Vagina (tissue), 2 donors: ENCODE results near the gene ARMC5.
"Not testable (repeated sequence)": the region's sequence is repeated elsewhere in the genome, so short reads cannot be mapped to it uniquely, and the experiment has no call there.

ENCODE experiments used
- POLR2A ChIP-seq, 2 donors: fragments of 450-650 bp; IDR thresholded peaks; one replicate each; pipeline ENCODE4 v1.6.1; 2017; ENCODE audit warnings: antibody characterized with exemption in 2 of 2, mild to moderate bottlenecking in 2 of 2, moderate library complexity in 2 of 2
- TF ChIP-seq, protein P1 (sequence below), 3 experiments: fragments of 450-650 bp in 2 of 3; fragments of 200-600 bp in 1 of 3; sonication (generic) in 1 of 3; IDR thresholded peaks; one replicate each; pipeline ENCODE4 v1.5.1; 2017 to 2019; ENCODE audit warnings: antibody characterized with exemption in 3 of 3, mild to moderate bottlenecking in 2 of 3, moderate library complexity in 2 of 3

DNA sequence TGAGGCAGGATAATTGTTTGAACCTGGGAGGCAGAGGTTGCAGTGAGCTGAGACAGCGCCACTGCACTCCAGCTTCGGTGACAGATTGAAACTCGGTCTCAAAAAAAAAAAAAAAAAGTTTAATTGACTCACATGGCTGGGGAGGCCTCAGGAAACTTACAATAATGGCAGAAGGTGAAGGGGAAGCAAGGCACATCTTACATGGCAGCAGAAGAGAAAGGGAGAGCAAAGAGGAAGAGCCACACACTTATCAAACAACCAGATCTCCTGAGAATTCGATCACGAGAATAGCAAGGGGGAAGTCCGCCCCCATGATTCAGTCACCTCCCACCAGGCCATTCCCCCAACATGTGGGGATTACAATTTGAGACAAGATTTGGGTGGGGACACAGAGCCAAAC, 13.4 kb upstream of the ARMC5 start:
- TF ChIP-seq, protein P1, sequence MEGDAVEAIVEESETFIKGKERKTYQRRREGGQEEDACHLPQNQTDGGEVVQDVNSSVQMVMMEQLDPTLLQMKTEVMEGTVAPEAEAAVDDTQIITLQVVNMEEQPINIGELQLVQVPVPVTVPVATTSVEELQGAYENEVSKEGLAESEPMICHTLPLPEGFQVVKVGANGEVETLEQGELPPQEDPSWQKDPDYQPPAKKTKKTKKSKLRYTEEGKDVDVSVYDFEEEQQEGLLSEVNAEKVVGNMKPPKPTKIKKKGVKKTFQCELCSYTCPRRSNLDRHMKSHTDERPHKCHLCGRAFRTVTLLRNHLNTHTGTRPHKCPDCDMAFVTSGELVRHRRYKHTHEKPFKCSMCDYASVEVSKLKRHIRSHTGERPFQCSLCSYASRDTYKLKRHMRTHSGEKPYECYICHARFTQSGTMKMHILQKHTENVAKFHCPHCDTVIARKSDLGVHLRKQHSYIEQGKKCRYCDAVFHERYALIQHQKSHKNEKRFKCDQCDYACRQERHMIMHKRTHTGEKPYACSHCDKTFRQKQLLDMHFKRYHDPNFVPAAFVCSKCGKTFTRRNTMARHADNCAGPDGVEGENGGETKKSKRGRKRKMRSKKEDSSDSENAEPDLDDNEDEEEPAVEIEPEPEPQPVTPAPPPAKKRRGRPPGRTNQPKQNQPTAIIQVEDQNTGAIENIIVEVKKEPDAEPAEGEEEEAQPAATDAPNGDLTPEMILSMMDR (IDR thresholded peaks at IDR 0.05) = not testable (repeated sequence)
- not testable (repeated sequence) for TF ChIP-seq POLR2A (IDR thresholded peaks at IDR 0.05)
